SK-N-SH treated with all-trans-retinoic acid at 6 μM for 48 hours (cell line): ENCODE data around the gene TRAT1.

Experiments
- ARNTL ChIP-seq: fragments of 450-650 bp; formaldehyde crosslinking; IDR thresholded peaks from 2 replicates; pipeline ENCODE4 v1.5.0; 2020; ENCODE audit warnings: low read depth, mild to moderate bottlenecking, moderate library complexity, borderline replicate concordance
- CSDC2 ChIP-seq: fragments of 250-450 bp; sonication (Bioruptor Pico); IDR thresholded peaks from 2 replicates; pipeline ENCODE4 v1.5.0; 2020; ENCODE audit warnings: mild to moderate bottlenecking, moderate library complexity
- GLIS3 ChIP-seq: fragments of 250-450 bp; sonication (Bioruptor Pico); IDR thresholded peaks from 2 replicates; pipeline ENCODE4 v1.5.0; 2020; ENCODE audit warnings: mild to moderate bottlenecking, moderate library complexity
- OSR1 ChIP-seq: fragments of 250-450 bp; sonication (Bioruptor Pico); IDR thresholded peaks from 2 replicates; pipeline ENCODE4 v1.8.0; 2022; ENCODE audit warnings: moderate library complexity, mild to moderate bottlenecking, inconsistent platforms
- PPARA ChIP-seq: fragments of 250-450 bp; sonication (Bioruptor Pico); IDR thresholded peaks from 2 replicates; pipeline ENCODE4 v1.5.0; 2020; ENCODE audit warnings: mild to moderate bottlenecking, borderline replicate concordance
- ZFP3 ChIP-seq: fragments of 250-450 bp; sonication (Bioruptor Pico); IDR thresholded peaks from 2 replicates; pipeline ENCODE4 v1.5.0; 2020; ENCODE audit warnings: mild to moderate bottlenecking, moderate library complexity
- ZNF565 ChIP-seq: fragments of 450-650 bp; formaldehyde crosslinking; conservative IDR thresholded peaks from 2 replicates; pipeline ENCODE4 v1.5.0; 2020; ENCODE audit warnings: low read depth, mild to moderate bottlenecking, moderate library complexity
- ZNF70 ChIP-seq: fragments of 450-650 bp; formaldehyde crosslinking; IDR thresholded peaks from 2 replicates; pipeline ENCODE4 v1.5.0; 2020; ENCODE audit warnings: mild to moderate bottlenecking, moderate library complexity
- ZNF8 ChIP-seq: fragments of 450-650 bp; formaldehyde crosslinking; IDR thresholded peaks from 2 replicates; pipeline ENCODE4 v1.5.0; 2020; ENCODE audit warnings: mild to moderate bottlenecking, moderate library complexity
- TF ChIP-seq, protein P1 (sequence below): fragments of 250-450 bp; sonication (Bioruptor Pico); IDR thresholded peaks from 2 replicates; pipeline ENCODE4 v1.8.0; 2020; ENCODE audit warnings: mild to moderate bottlenecking, moderate library complexity, borderline replicate concordance
- TF ChIP-seq, protein P2 (sequence below): fragments of 250-450 bp; sonication (Bioruptor Pico); IDR thresholded peaks from 2 replicates; pipeline ENCODE4 v1.5.1; 2020; ENCODE audit warnings: low read depth, mild to moderate bottlenecking, moderate library complexity

GRCh38 chr3:108779496-108779895, 43.1 kb upstream of the TRAT1 start:
- TF ChIP-seq PPARA (CRISPR knock-in tag) = no peak
- TF ChIP-seq ZFP3 (CRISPR knock-in tag) = no peak
- TF ChIP-seq, protein P1, sequence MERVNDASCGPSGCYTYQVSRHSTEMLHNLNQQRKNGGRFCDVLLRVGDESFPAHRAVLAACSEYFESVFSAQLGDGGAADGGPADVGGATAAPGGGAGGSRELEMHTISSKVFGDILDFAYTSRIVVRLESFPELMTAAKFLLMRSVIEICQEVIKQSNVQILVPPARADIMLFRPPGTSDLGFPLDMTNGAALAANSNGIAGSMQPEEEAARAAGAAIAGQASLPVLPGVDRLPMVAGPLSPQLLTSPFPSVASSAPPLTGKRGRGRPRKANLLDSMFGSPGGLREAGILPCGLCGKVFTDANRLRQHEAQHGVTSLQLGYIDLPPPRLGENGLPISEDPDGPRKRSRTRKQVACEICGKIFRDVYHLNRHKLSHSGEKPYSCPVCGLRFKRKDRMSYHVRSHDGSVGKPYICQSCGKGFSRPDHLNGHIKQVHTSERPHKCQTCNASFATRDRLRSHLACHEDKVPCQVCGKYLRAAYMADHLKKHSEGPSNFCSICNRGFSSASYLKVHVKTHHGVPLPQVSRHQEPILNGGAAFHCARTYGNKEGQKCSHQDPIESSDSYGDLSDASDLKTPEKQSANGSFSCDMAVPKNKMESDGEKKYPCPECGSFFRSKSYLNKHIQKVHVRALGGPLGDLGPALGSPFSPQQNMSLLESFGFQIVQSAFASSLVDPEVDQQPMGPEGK (CRISPR knock-in tag) = no peak
- no peak for TF ChIP-seq GLIS3 (CRISPR knock-in tag)
- no peak for TF ChIP-seq CSDC2 (CRISPR knock-in tag)
- TF ChIP-seq ZNF70 = no peak
- TF ChIP-seq, protein P2, sequence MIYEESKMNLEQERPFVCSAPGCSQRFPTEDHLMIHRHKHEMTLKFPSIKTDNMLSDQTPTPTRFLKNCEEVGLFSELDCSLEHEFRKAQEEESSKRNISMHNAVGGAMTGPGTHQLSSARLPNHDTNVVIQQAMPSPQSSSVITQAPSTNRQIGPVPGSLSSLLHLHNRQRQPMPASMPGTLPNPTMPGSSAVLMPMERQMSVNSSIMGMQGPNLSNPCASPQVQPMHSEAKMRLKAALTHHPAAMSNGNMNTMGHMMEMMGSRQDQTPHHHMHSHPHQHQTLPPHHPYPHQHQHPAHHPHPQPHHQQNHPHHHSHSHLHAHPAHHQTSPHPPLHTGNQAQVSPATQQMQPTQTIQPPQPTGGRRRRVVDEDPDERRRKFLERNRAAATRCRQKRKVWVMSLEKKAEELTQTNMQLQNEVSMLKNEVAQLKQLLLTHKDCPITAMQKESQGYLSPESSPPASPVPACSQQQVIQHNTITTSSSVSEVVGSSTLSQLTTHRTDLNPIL = no peak
- TF ChIP-seq ARNTL (CRISPR knock-in tag) = no peak
- TF ChIP-seq ZNF8 = no peak
- TF ChIP-seq OSR1 = no peak
- no peak for TF ChIP-seq ZNF565 (CRISPR knock-in tag)
